HL-60 (cell line): ENCODE measurements around the gene SETBP1.

ENCODE experiments used
- DNase-seq, 2 experiments: peaks; one replicate each; pipeline ENCODE4 v3.0.0-alpha.2; 2010 to 2020; ENCODE audit warnings: low read depth in 1 of 2, low spot score in 1 of 2
- H3K27ac ChIP-seq: fragments of 250-450 bp; sonication (Bioruptor Pico); replicated peaks from 2 replicates; pipeline ENCODE4 v1.5.1; 2020; ENCODE audit warnings: mild to moderate bottlenecking, moderate library complexity
- H3K27me3 ChIP-seq: fragments of 250-450 bp; sonication (Bioruptor Pico); 2 replicates; pipeline ENCODE4 v1.5.1; 2021; ENCODE audit warnings: mild to moderate bottlenecking, moderate library complexity; ENCODE audit not compliant: insufficient read depth, poor library complexity, severe bottlenecking
- H3K4me3 ChIP-seq: replicated peaks from 2 replicates; pipeline ENCODE4 v1.5.1; 2011; ENCODE audit warnings: mild to moderate bottlenecking, control low read depth, low read length; ENCODE audit not compliant: insufficient read depth
- CTCF ChIP-seq: IDR thresholded peaks from one replicate; pipeline ENCODE4 v1.5.1; 2011; ENCODE audit warnings: low read length, control low read depth, inconsistent platforms; ENCODE audit not compliant: insufficient read depth
- GABPA ChIP-seq: IDR thresholded peaks from 2 replicates; pipeline ENCODE4 v1.6.1; 2012; ENCODE audit warnings: low read depth
- POLR2AphosphoS5 ChIP-seq: IDR thresholded peaks from 2 replicates; pipeline ENCODE4 v1.6.1; 2012; ENCODE audit warnings: low read depth
- REST ChIP-seq: IDR thresholded peaks from 2 replicates; pipeline ENCODE4 v1.6.1; 2012; ENCODE audit warnings: low read depth; ENCODE audit not compliant: insufficient replicate concordance
- SPI1 ChIP-seq: IDR thresholded peaks from 2 replicates; pipeline ENCODE4 v1.6.1; 2012; ENCODE audit warnings: low read depth, mild to moderate bottlenecking, borderline replicate concordance

SETBP1 gene

GRCh38 chr18:44955825-44956224 lies 275.1 kb downstream of the SETBP1 start:
- Histone ChIP-seq H3K4me3 (no peak overlapping the region), H3K27ac (no peak overlapping the region), H3K27me3 (peaks cover 9% of the 10 kb centered on the region)
- no peak for DNase-seq
- TF ChIP-seq REST (peak; percentile 76), POLR2AphosphoS5 (no peak)

GRCh38 chr18:44957025-44957424 lies 276.3 kb downstream of the SETBP1 start:
- TF ChIP-seq GABPA, result no peak
- TF ChIP-seq CTCF, result no peak
- peaks cover 9% of the 10 kb centered on the region for H3K27me3 ChIP-seq

GRCh38 chr18:44957461-44957860 lies 276.8 kb downstream of the SETBP1 start:
- no peak overlapping the region for H3K27ac ChIP-seq
- DNase-seq, result no peak
- TF ChIP-seq REST (no peak), POLR2AphosphoS5 (no peak), CTCF (no peak), GABPA (no peak), SPI1 (no peak)
- H3K4me3 ChIP-seq, result no peak overlapping the region
- peaks cover 9% of the 10 kb centered on the region for H3K27me3 ChIP-seq

More at GRCh38 chr18:44957025-44957424, 276.3 kb downstream of the SETBP1 start:
- no peak for DNase-seq
- H3K4me3 ChIP-seq, result no peak overlapping the region
- H3K27ac ChIP-seq, result no peak overlapping the region

GRCh38 chr18:44958040-44958439 lies 277.4 kb downstream of the SETBP1 start:
- Histone ChIP-seq H3K27ac (no peak overlapping the region), H3K27me3 (peaks cover 9% of the 10 kb centered on the region), H3K4me3 (no peak overlapping the region)
- TF ChIP-seq REST, result no peak
- no peak for TF ChIP-seq GABPA
- no peak for DNase-seq
